HEK293 (cell line): ENCODE data around the gene ZFYVE28.

Source experiments
- CTCF ChIA-PET: fragments of 350-600 bp; formaldehyde crosslinking; extraction: SDS; loops from one replicate; lab custom pipeline; 2021; ENCODE audit warnings: antibody characterized with exemption; lab: Yijun Ruan, JAX
- POLR2A ChIA-PET: fragments of 300-600 bp; formaldehyde crosslinking; extraction: SDS; loops from one replicate; lab custom pipeline; 2020; ENCODE audit warnings: antibody characterized with exemption, inconsistent platforms; lab: Yijun Ruan, JAX
- H3K27ac ChIP-seq: fragments of 200-500 bp; sonication (Bioruptor generic); 2 replicates; pipeline ENCODE4 v1.5.1; 2014; ENCODE audit warnings: low read depth, low read length, control low read depth, inconsistent platforms; ENCODE audit errors: extremely low read depth
- H3K36me3 ChIP-seq, 2 experiments: fragments of 200-500 bp in 1 of 2; sonication (Bioruptor generic) in 1 of 2; 1 replicate in 1 of 2; 2 replicates in 1 of 2; pipeline ENCODE4 v1.5.1; 2014 to 2017; ENCODE audit warnings: inconsistent platforms in 2 of 2, low read length in 2 of 2; ENCODE audit not compliant: control insufficient read depth in 2 of 2, insufficient read depth in 1 of 2
- H3K4me1 ChIP-seq: fragments of 200-500 bp; sonication (Bioruptor generic); 2 replicates; pipeline ENCODE4 v1.5.1; 2014; ENCODE audit warnings: mild to moderate bottlenecking, low read length, inconsistent platforms; ENCODE audit not compliant: control insufficient read depth, insufficient read depth
- H3K4me3 ChIP-seq: 2 replicates; pipeline ENCODE4 v1.5.1; 2011; ENCODE audit warnings: low read depth, mild to moderate bottlenecking, control low read depth, low read length, moderate library complexity
- H3K9me3 ChIP-seq: fragments of 200-500 bp; sonication (Bioruptor generic); 2 replicates; pipeline ENCODE4 v1.5.1; 2014; ENCODE audit warnings: low read depth, low read length, inconsistent platforms; ENCODE audit not compliant: control insufficient read depth, insufficient read depth
- BCL11A ChIP-seq: fragments of 450-650 bp; formaldehyde crosslinking; IDR thresholded peaks from 2 replicates; pipeline ENCODE4 v1.5.1; 2016; ENCODE audit warnings: low read depth, missing biosample characterization, missing genetic modification characterization
- GFI1B ChIP-seq: fragments of 450-650 bp; formaldehyde crosslinking; IDR thresholded peaks from 2 replicates; pipeline ENCODE4 v1.5.1; 2016; ENCODE audit warnings: missing biosample characterization, missing genetic modification characterization
- PRDM1 ChIP-seq: fragments of 450-650 bp; formaldehyde crosslinking; IDR thresholded peaks from 2 replicates; pipeline ENCODE4; 2016; ENCODE audit warnings: missing biosample characterization, missing genetic modification characterization
- REPIN1 ChIP-seq: fragments of 450-650 bp; formaldehyde crosslinking; IDR thresholded peaks from 2 replicates; pipeline ENCODE4 v1.5.1; 2017; ENCODE audit warnings: missing biosample characterization, missing genetic modification characterization, low read depth
- SETDB1 ChIP-seq: IDR thresholded peaks from one replicate; pipeline ENCODE4 v1.6.1; 2017; ENCODE audit warnings: mild to moderate bottlenecking, low read length, moderate library complexity, mixed read lengths; ENCODE audit not compliant: insufficient read length
- ZBTB1 ChIP-seq: fragments of 450-650 bp; formaldehyde crosslinking; IDR thresholded peaks from 2 replicates; pipeline ENCODE4 v1.5.1; 2016; ENCODE audit warnings: missing biosample characterization, missing genetic modification characterization
- ZBTB8A ChIP-seq: fragments of 450-650 bp; formaldehyde crosslinking; IDR thresholded peaks from 2 replicates; pipeline ENCODE4 v1.5.1; 2016; ENCODE audit warnings: missing biosample characterization, missing genetic modification characterization
- ZEB2 ChIP-seq: fragments of 450-650 bp; formaldehyde crosslinking; IDR thresholded peaks from 2 replicates; pipeline ENCODE4 v1.5.1; 2016; ENCODE audit warnings: missing biosample characterization, missing genetic modification characterization
- ZFP41 ChIP-seq: fragments of 450-650 bp; formaldehyde crosslinking; IDR thresholded peaks from 2 replicates; pipeline ENCODE4 v1.5.1; 2016; ENCODE audit warnings: missing biosample characterization, missing genetic modification characterization, borderline replicate concordance
- ZNF221 ChIP-seq: fragments of 450-650 bp; formaldehyde crosslinking; IDR thresholded peaks from 2 replicates; pipeline ENCODE4 v1.5.1; 2017; ENCODE audit warnings: missing biosample characterization, missing genetic modification characterization, borderline replicate concordance
- ZNF239 ChIP-seq: fragments of 450-650 bp; formaldehyde crosslinking; IDR thresholded peaks from 2 replicates; pipeline ENCODE4 v1.5.1; 2016; ENCODE audit warnings: missing biosample characterization, missing genetic modification characterization
- ZNF274 ChIP-seq, 2 experiments: fragments of 200-500 bp in 1 of 2; fragments of 450-650 bp in 1 of 2; sonication (Bioruptor generic) in 1 of 2; formaldehyde crosslinking in 1 of 2; IDR thresholded peaks; 2 replicates each; pipeline versions ENCODE4 v1.5.1 to v1.6.1; 2014 to 2016; ENCODE audit warnings: borderline replicate concordance in 1 of 2, inconsistent platforms in 1 of 2, low read length in 1 of 2, missing biosample characterization in 1 of 2, missing genetic modification characterization in 1 of 2
- ZNF302 ChIP-seq: fragments of 450-650 bp; formaldehyde crosslinking; IDR thresholded peaks from 2 replicates; pipeline ENCODE4 v1.5.1; 2016; ENCODE audit warnings: missing biosample characterization, missing genetic modification characterization, low read depth
- ZNF423 ChIP-seq: fragments of 450-650 bp; formaldehyde crosslinking; IDR thresholded peaks from 2 replicates; pipeline ENCODE4 v1.5.1; 2016; ENCODE audit warnings: missing biosample characterization, missing genetic modification characterization
- ZNF521 ChIP-seq: fragments of 450-650 bp; formaldehyde crosslinking; IDR thresholded peaks from 2 replicates; pipeline ENCODE4 v1.5.1; 2017; ENCODE audit warnings: missing biosample characterization, mild to moderate bottlenecking, missing genetic modification characterization
- TF ChIP-seq, protein P1 (sequence below): fragments of 450-650 bp; formaldehyde crosslinking; IDR thresholded peaks from 2 replicates; pipeline ENCODE4; 2016; ENCODE audit warnings: missing biosample characterization, missing genetic modification characterization
- TF ChIP-seq, protein P2 (sequence below): fragments of 450-650 bp; formaldehyde crosslinking; IDR thresholded peaks from 2 replicates; pipeline ENCODE4 v1.5.1; 2016; ENCODE audit warnings: missing biosample characterization, missing genetic modification characterization
- TF ChIP-seq, protein P3 (sequence below): fragments of 450-650 bp; formaldehyde crosslinking; IDR thresholded peaks from 2 replicates; pipeline ENCODE4 v1.5.1; 2016; ENCODE audit warnings: missing biosample characterization, missing genetic modification characterization
- TF ChIP-seq, protein P4 (sequence below): fragments of 450-650 bp; formaldehyde crosslinking; IDR thresholded peaks from 2 replicates; pipeline ENCODE4 v1.5.1; 2016; ENCODE audit warnings: missing biosample characterization, missing genetic modification characterization
- TF ChIP-seq, protein P5 (sequence below): fragments of 450-650 bp; formaldehyde crosslinking; IDR thresholded peaks from 2 replicates; pipeline ENCODE4 v1.5.1; 2017; ENCODE audit warnings: missing biosample characterization, mild to moderate bottlenecking, missing genetic modification characterization, moderate library complexity

The ZFYVE28 gene

DNA sequence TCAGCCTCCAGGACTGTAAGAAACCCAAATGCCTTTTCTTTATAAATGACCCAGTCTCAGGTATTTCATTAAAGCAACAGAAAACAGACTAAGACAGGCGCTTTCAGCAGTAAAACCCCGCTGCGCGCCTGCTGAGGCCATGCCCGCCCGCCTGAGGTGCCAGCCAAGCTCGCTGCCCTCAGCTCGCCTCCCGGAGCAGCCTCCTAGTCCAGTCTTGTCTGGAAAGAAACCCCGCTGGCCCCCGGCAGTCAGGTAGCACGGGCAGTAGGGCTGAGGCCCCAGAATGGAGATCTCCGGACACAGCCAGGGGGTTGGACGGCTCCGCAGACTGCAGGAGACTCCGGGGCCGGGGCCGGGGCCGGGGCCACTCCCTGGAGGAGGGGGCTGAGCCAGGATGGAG lies 31.7 kb downstream of the ZFYVE28 start:
- no peak for TF ChIP-seq SETDB1
- TF ChIP-seq, protein P1, sequence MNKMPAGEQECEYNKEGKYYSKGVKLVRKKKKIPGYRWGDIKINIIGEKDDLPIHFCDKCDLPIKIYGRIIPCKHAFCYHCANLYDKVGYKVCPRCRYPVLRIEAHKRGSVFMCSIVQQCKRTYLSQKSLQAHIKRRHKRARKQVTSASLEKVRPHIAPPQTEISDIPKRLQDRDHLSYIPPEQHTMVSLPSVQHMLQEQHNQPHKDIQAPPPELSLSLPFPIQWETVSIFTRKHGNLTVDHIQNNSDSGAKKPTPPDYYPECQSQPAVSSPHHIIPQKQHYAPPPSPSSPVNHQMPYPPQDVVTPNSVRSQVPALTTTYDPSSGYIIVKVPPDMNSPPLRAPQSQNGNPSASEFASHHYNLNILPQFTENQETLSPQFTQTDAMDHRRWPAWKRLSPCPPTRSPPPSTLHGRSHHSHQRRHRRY (tag by site-specific recombination): no peak
- no peak for TF ChIP-seq ZNF239 (tag by site-specific recombination)
- TF ChIP-seq ZNF302 (tag by site-specific recombination): no peak
- TF ChIP-seq REPIN1 (tag by site-specific recombination): no peak
- TF ChIP-seq ZFP41 (tag by site-specific recombination): no peak
- no peak for TF ChIP-seq GFI1B (tag by site-specific recombination)
- TF ChIP-seq, all 188 proteins: peak for 0
- Histone ChIP-seq H3K36me3 (no peaks in the 10 kb centered on the region), H3K9me3 (no peaks in the 10 kb centered on the region), H3K4me1 (no peaks in the 10 kb centered on the region), H3K4me3 (no peak overlapping the region), H3K27ac (no peak overlapping the region)
- POLR2A ChIA-PET: no interaction called here
- CTCF ChIA-PET: no interaction called here

DNA sequence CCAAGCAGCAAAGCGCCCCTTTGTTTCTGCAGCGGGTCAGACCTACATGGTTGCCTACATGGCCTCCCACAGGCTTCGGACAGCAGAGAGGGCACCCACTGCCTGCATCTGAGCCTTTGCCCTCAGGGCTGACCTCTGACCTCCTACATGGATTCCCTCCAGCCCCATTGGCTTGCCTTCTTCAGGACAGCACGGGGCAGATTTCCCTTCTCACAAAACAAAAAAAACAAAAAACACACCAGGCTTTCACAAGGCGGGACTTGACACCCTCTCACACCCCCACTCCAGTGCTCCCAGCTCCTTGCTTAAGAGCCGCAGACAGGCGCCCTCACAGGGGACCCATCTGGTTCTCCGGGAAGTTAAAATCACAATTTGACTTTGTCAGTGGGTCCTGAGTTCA lies 32.9 kb downstream of the ZFYVE28 start:
- Histone ChIP-seq H3K27ac (no peak overlapping the region), H3K4me1 (no peaks in the 10 kb centered on the region), H3K4me3 (no peak overlapping the region), H3K36me3 (no peaks in the 10 kb centered on the region), H3K9me3 (no peaks in the 10 kb centered on the region)
- TF ChIP-seq, protein P2, sequence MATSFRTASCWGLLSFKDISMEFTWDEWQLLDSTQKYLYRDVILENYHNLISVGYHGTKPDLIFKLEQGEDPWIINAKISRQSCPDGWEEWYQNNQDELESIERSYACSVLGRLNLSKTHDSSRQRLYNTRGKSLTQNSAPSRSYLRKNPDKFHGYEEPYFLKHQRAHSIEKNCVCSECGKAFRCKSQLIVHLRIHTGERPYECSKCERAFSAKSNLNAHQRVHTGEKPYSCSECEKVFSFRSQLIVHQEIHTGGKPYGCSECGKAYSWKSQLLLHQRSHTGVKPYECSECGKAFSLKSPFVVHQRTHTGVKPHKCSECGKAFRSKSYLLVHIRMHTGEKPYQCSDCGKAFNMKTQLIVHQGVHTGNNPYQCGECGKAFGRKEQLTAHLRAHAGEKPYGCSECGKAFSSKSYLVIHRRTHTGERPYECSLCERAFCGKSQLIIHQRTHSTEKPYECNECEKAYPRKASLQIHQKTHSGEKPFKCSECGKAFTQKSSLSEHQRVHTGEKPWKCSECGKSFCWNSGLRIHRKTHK (tag by site-specific recombination): no peak
- TF ChIP-seq ZNF423 (tag by site-specific recombination): no peak
- no peak for TF ChIP-seq ZBTB1 (tag by site-specific recombination)
- TF ChIP-seq ZNF521 (tag by site-specific recombination): no peak
- no peak for TF ChIP-seq ZNF274 (IDR thresholded peaks at IDR 0.05; ENCODE audit: low read length)
- no peak for TF ChIP-seq ZNF274 (tag by site-specific recombination; IDR thresholded peaks at IDR 0.05; ENCODE audit: borderline replicate concordance)
- no peak for TF ChIP-seq ZBTB8A (tag by site-specific recombination)
- TF ChIP-seq, protein P3, sequence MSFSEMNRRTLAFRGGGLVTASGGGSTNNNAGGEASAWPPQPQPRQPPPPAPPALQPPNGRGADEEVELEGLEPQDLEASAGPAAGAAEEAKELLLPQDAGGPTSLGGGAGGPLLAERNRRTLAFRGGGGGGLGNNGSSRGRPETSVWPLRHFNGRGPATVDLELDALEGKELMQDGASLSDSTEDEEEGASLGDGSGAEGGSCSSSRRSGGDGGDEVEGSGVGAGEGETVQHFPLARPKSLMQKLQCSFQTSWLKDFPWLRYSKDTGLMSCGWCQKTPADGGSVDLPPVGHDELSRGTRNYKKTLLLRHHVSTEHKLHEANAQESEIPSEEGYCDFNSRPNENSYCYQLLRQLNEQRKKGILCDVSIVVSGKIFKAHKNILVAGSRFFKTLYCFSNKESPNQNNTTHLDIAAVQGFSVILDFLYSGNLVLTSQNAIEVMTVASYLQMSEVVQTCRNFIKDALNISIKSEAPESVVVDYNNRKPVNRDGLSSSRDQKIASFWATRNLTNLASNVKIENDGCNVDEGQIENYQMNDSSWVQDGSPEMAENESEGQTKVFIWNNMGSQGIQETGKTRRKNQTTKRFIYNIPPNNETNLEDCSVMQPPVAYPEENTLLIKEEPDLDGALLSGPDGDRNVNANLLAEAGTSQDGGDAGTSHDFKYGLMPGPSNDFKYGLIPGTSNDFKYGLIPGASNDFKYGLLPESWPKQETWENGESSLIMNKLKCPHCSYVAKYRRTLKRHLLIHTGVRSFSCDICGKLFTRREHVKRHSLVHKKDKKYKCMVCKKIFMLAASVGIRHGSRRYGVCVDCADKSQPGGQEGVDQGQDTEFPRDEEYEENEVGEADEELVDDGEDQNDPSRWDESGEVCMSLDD: no peak
- TF ChIP-seq, protein P4, sequence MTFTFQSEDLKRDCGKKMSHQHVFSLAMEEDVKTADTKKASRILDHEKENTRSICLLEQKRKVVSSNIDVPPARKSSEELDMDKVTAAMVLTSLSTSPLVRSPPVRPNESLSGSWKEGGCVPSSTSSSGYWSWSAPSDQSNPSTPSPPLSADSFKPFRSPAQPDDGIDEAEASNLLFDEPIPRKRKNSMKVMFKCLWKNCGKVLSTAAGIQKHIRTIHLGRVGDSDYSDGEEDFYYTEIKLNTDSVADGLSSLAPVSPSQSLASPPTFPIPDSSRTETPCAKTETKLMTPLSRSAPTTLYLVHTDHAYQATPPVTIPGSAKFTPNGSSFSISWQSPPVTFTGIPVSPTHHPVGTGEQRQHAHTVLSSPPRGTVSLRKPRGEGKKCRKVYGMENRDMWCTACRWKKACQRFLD (tag by site-specific recombination): no peak
- no peak for TF ChIP-seq ZNF221 (tag by site-specific recombination)
- TF ChIP-seq, protein P5, sequence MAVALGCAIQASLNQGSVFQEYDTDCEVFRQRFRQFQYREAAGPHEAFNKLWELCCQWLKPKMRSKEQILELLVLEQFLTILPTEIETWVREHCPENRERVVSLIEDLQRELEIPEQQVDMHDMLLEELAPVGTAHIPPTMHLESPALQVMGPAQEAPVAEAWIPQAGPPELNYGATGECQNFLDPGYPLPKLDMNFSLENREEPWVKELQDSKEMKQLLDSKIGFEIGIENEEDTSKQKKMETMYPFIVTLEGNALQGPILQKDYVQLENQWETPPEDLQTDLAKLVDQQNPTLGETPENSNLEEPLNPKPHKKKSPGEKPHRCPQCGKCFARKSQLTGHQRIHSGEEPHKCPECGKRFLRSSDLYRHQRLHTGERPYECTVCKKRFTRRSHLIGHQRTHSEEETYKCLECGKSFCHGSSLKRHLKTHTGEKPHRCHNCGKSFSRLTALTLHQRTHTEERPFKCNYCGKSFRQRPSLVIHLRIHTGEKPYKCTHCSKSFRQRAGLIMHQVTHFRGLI: no peak
- no peak for TF ChIP-seq PRDM1 (tag by site-specific recombination)
- TF ChIP-seq BCL11A (tag by site-specific recombination): no peak
- TF ChIP-seq ZEB2 (tag by site-specific recombination): no peak
- POLR2A ChIA-PET: no interaction called here
- CTCF ChIA-PET: no interaction called here
